Cardiac fibroblast (primary cell): ENCODE data around the gene TMBIM6.

Experiments
- DNase-seq, 2 donors: peaks; one replicate each; pipeline versions ENCODE4 v3.0.0 to v3.0.0-alpha.2; 2010; ENCODE audit warnings: low read depth in 2 of 2
- H3K4me3 ChIP-seq, 2 donors: replicated peaks in 1 of 2; 1 replicate in 1 of 2; 2 replicates in 1 of 2; pipeline ENCODE4 v1.5.1; 2011; ENCODE audit warnings: low read depth in 2 of 2, low read length in 2 of 2, mild to moderate bottlenecking in 2 of 2, moderate library complexity in 1 of 2
- TF ChIP-seq, protein P1 (sequence below): IDR thresholded peaks from one replicate; pipeline ENCODE4 v1.5.1; 2011; ENCODE audit warnings: low read depth, mild to moderate bottlenecking, low read length, inconsistent platforms

Gene TMBIM6

DNA sequence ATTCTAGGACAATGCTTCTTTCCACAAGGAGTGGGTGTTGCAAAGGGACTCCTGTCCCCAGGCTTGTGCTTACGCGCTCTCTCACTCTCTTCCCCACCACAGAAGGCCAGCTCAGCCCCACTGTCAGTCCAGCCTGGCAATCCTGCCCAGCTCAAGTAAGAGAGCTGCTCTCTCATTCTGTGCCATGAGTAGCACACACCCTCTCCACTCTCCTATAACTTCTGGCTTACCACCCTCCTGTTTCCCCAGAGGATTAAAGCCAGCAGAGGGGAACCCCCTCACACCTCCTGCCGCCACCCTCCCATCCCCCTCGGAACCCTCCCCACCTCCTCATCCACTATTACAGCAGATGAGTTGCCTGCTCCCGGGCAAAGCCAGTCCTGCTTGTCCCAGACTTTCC lies 69.8 kb downstream of the TMBIM6 start:
- DNase-seq, result no peak
- H3K4me3 ChIP-seq, result no peak overlapping the region
- TF ChIP-seq, protein P1, sequence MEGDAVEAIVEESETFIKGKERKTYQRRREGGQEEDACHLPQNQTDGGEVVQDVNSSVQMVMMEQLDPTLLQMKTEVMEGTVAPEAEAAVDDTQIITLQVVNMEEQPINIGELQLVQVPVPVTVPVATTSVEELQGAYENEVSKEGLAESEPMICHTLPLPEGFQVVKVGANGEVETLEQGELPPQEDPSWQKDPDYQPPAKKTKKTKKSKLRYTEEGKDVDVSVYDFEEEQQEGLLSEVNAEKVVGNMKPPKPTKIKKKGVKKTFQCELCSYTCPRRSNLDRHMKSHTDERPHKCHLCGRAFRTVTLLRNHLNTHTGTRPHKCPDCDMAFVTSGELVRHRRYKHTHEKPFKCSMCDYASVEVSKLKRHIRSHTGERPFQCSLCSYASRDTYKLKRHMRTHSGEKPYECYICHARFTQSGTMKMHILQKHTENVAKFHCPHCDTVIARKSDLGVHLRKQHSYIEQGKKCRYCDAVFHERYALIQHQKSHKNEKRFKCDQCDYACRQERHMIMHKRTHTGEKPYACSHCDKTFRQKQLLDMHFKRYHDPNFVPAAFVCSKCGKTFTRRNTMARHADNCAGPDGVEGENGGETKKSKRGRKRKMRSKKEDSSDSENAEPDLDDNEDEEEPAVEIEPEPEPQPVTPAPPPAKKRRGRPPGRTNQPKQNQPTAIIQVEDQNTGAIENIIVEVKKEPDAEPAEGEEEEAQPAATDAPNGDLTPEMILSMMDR, result no peak

DNA sequence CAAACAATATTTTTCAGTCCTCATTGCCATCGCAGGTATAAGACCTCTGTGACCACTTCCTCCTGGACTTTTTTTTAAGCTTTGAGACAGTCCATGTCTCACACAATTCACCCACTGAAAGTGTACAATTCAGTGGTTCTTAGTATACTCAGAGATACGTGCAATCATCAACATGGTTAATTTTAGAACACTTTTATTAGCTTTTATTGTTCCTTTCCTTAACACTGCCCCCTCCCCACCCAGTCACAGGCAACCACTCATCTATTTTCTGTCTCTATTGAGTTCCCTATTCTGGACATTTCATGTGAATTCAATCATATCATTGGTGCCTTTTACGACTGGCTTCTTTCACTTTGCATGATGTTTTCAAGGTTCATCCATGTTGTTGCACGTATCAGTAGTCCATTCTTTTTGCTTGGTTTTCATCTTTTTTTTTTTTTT lies 70.6 kb downstream of the TMBIM6 start:
- H3K4me3 ChIP-seq, result no peak overlapping the region
- TF ChIP-seq, protein P1, result no peak
- DNase-seq, result no peak

DNA sequence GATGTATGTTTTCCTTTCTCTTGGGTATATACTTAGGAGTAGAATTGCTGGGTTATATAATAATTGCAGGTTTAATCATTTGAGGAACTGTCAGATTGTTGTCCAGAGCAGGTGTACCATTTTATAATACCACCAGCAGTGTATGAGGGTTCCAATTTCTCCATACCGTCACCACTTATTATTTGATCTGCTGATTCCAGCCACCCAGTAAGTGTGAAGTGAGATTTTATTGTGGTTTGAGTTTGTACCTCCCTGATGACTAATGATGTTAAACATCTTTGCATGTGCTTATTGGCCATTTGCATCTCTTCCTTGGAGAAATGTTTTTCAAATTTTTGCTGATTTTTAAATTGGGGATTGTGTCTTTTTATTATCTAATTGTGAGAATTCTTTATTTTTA lies 71.8 kb downstream of the TMBIM6 start:
- no peak overlapping the region for H3K4me3 ChIP-seq
- no peak for DNase-seq
- TF ChIP-seq, protein P1, result no peak
